A549 (cell line): Measurements from ENCODE around the gene MAP6. TPM values are rescaled to one million over a fixed set of nuclear protein-coding genes. Genes with fewer than 3 reads are reported as not detected.

Source experiments
- ATAC-seq, 2 experiments: fragments of 200-7000 bp in 1 of 2; fragments of >200 bp in 1 of 2; cut with Nextera tagmentation in 1 of 2; cut with Tn5 transposase in 1 of 2; 3 replicates each; pipeline versions ENCODE4 v1.8.0 to v1.9.1; 2018 to 2020; ENCODE audit warnings: mild to moderate bottlenecking in 1 of 2, moderate library complexity in 1 of 2
- CTCF ChIA-PET: fragments of 300-600 bp; sonication (Branson Sonifier 250); formaldehyde crosslinking; extraction: SDS; loops from one replicate; lab custom pipeline; 2021; ENCODE audit warnings: antibody characterized with exemption, inconsistent platforms; lab: Yijun Ruan, JAX
- POLR2A ChIA-PET: fragments of 350-600 bp; formaldehyde crosslinking; extraction: SDS; loops from one replicate; lab custom pipeline; 2021; ENCODE audit warnings: antibody characterized with exemption, inconsistent platforms; lab: Yijun Ruan, JAX
- DNase-seq, 2 experiments: peaks; one replicate each; pipeline versions ENCODE4 v3.0.0 to v3.0.0-alpha.2; 2011 to 2016; ENCODE audit warnings: low read depth in 1 of 2, low spot score in 1 of 2
- FAIRE-seq: peaks from 2 replicates; lab custom pipeline; 2011; peaks lifted over from hg19 to GRCh38; lab: Jason Lieb, UNC
- H3K27ac ChIP-seq, 2 experiments: fragments of >200 bp; sonication (Bioruptor Twin); formaldehyde crosslinking; 3 replicates each; pipeline ENCODE4 v1.5.1; 2016 to 2017
- H3K4me1 ChIP-seq: fragments of >200 bp; sonication (Bioruptor Twin); formaldehyde crosslinking; 3 replicates; pipeline ENCODE4 v1.6.1; 2016
- H3K4me2 ChIP-seq: fragments of >200 bp; sonication (Bioruptor Twin); formaldehyde crosslinking; 3 replicates; pipeline ENCODE4 v1.6.1; 2016
- H3K4me3 ChIP-seq: fragments of >200 bp; sonication (Bioruptor Twin); formaldehyde crosslinking; 3 replicates; pipeline ENCODE4 v1.5.1; 2016
- H3K9me3 ChIP-seq: fragments of >200 bp; sonication (Bioruptor Twin); formaldehyde crosslinking; 3 replicates; pipeline ENCODE4 v1.6.1; 2016
- CHD2 ChIP-seq: fragments of 150-350 bp; IDR thresholded peaks from 2 replicates; pipeline ENCODE4 v1.6.1; 2014; ENCODE audit warnings: low read length; ENCODE audit not compliant: partially characterized antibody
- CHD4 ChIP-seq: fragments of 200-600 bp; sonication (generic); IDR thresholded peaks from 2 replicates; pipeline ENCODE4 v1.6.1; 2016; ENCODE audit warnings: antibody characterized with exemption, mild to moderate bottlenecking, borderline replicate concordance
- E2F6 ChIP-seq: IDR thresholded peaks from 2 replicates; pipeline ENCODE4 v1.6.1; 2012; ENCODE audit warnings: low read depth, borderline replicate concordance
- EHMT2 ChIP-seq: fragments of 200-600 bp; sonication (generic); IDR thresholded peaks from 2 replicates; pipeline ENCODE4 v1.6.1; 2016; ENCODE audit warnings: antibody characterized with exemption, low read depth, mild to moderate bottlenecking, moderate library complexity
- ELK1 ChIP-seq: fragments of 150-350 bp; IDR thresholded peaks from 2 replicates; pipeline ENCODE4 v1.6.1; 2014; ENCODE audit warnings: low read depth, mild to moderate bottlenecking, low read length
- FOSL2 ChIP-seq, 2 experiments: fragments of 450-650 bp in 1 of 2; fragments of >200 bp in 1 of 2; sonication (Bioruptor Twin) in 1 of 2; formaldehyde crosslinking; IDR thresholded peaks; 2 replicates each; pipeline versions ENCODE4 v1.5.0 to v1.6.1; 2016 to 2020; ENCODE audit warnings: mild to moderate bottlenecking in 1 of 2, moderate library complexity in 1 of 2
- GATA3 ChIP-seq: IDR thresholded peaks from 2 replicates; pipeline ENCODE4 v1.6.1; 2012; ENCODE audit warnings: borderline replicate concordance
- HOXB5 ChIP-seq: fragments of 250-450 bp; sonication (Bioruptor Pico); IDR thresholded peaks from 2 replicates; pipeline ENCODE4 v1.5.0; 2020; ENCODE audit warnings: mild to moderate bottlenecking, moderate library complexity
- JUN ChIP-seq, 2 experiments: fragments of >200 bp; sonication (Bioruptor Twin); formaldehyde crosslinking; IDR thresholded peaks; 2 replicates in 1 of 2; 3 replicates in 1 of 2; pipeline ENCODE4 v1.6.1; 2016 to 2017
- KDM1A ChIP-seq: fragments of 200-600 bp; sonication (generic); IDR thresholded peaks from 2 replicates; pipeline ENCODE4 v1.6.1; 2016; ENCODE audit warnings: low read depth, mild to moderate bottlenecking
- KDM5A ChIP-seq: fragments of 200-600 bp; sonication (generic); IDR thresholded peaks from 2 replicates; pipeline ENCODE4 v1.6.1; 2016; ENCODE audit warnings: antibody characterized with exemption, mild to moderate bottlenecking
- MAX ChIP-seq: IDR thresholded peaks from 2 replicates; pipeline ENCODE4 v1.6.1; 2012
- MYC ChIP-seq: IDR thresholded peaks from 2 replicates; pipeline ENCODE4 v1.6.1; 2012; ENCODE audit warnings: mild to moderate bottlenecking, inconsistent platforms, low read length, improper control_type of control experiment, borderline replicate concordance
- NFE2L2 ChIP-seq: fragments of 150-350 bp; conservative IDR thresholded peaks from 2 replicates; pipeline ENCODE4 v1.6.1; 2014; ENCODE audit warnings: low read length
- NR3C1 ChIP-seq: fragments of >200 bp; sonication (Bioruptor Twin); formaldehyde crosslinking; IDR thresholded peaks from 3 replicates; pipeline ENCODE4 v1.6.1; 2017
- PHF8 ChIP-seq: fragments of 200-600 bp; sonication (generic); IDR thresholded peaks from 2 replicates; pipeline ENCODE4 v1.6.1; 2016; ENCODE audit warnings: low read depth, mild to moderate bottlenecking, antibody characterized with exemption, moderate library complexity, borderline replicate concordance
- POLR2A ChIP-seq: IDR thresholded peaks from 2 replicates; pipeline ENCODE4 v1.6.1; 2012; ENCODE audit warnings: mild to moderate bottlenecking, low read length
- POLR2AphosphoS2 ChIP-seq: conservative IDR thresholded peaks from 2 replicates; pipeline ENCODE4 v1.6.1; 2012; ENCODE audit warnings: low read length, improper control_type of control experiment, inconsistent platforms
- RAD21 ChIP-seq, 2 experiments: fragments of >200 bp in 1 of 2; sonication (Bioruptor Twin) in 1 of 2; formaldehyde crosslinking in 1 of 2; IDR thresholded peaks in 1 of 2; conservative IDR thresholded peaks in 1 of 2; 2 replicates in 1 of 2; 3 replicates in 1 of 2; pipeline ENCODE4 v1.6.1; 2012 to 2018; ENCODE audit warnings: inconsistent platforms in 1 of 2
- RARB ChIP-seq: fragments of 250-450 bp; sonication (Bioruptor Pico); IDR thresholded peaks from 2 replicates; pipeline ENCODE4 v1.8.0; 2021; ENCODE audit warnings: mild to moderate bottlenecking, moderate library complexity
- RCOR1 ChIP-seq: fragments of 150-350 bp; IDR thresholded peaks from 2 replicates; pipeline ENCODE4 v1.6.1; 2014; ENCODE audit warnings: antibody characterized with exemption, low read length, low read depth
- RNF2 ChIP-seq: fragments of 200-600 bp; sonication (generic); IDR thresholded peaks from 2 replicates; pipeline ENCODE4 v1.6.1; 2016; ENCODE audit warnings: low read depth, mild to moderate bottlenecking, antibody characterized with exemption, moderate library complexity, borderline replicate concordance
- SREBF2 ChIP-seq: fragments of 450-650 bp; IDR thresholded peaks from 2 replicates; pipeline ENCODE4 v1.6.1; 2014; ENCODE audit warnings: mild to moderate bottlenecking, moderate library complexity
- TFCP2L1 ChIP-seq: fragments of 250-450 bp; sonication (Bioruptor Pico); IDR thresholded peaks from 2 replicates; pipeline ENCODE4 v1.5.0; 2021; ENCODE audit warnings: mild to moderate bottlenecking
- TP53 ChIP-seq: fragments of 250-450 bp; sonication (Bioruptor Pico); IDR thresholded peaks from 2 replicates; pipeline ENCODE4 v1.5.0; 2021; ENCODE audit warnings: mild to moderate bottlenecking, moderate library complexity
- USF2 ChIP-seq: fragments of 450-650 bp; IDR thresholded peaks from 2 replicates; pipeline ENCODE4 v1.6.1; 2014; ENCODE audit warnings: antibody characterized with exemption
- ZC3H11A ChIP-seq: fragments of 450-650 bp; IDR thresholded peaks from 2 replicates; pipeline ENCODE4 v1.6.1; 2014; ENCODE audit warnings: antibody characterized with exemption, mild to moderate bottlenecking
- ZFP36 ChIP-seq: fragments of 450-650 bp; IDR thresholded peaks from 2 replicates; pipeline ENCODE4 v1.6.1; 2014; ENCODE audit warnings: borderline replicate concordance; ENCODE audit not compliant: partially characterized antibody
- ZNF302 ChIP-seq: fragments of 250-450 bp; sonication (Bioruptor Pico); IDR thresholded peaks from 2 replicates; pipeline ENCODE4 v1.9.0; 2021; ENCODE audit warnings: inconsistent platforms, mild to moderate bottlenecking, moderate library complexity
- WGBS: methylation state at CpG from one replicate; pipeline ENCODE4 v1.1.6; 2017; ENCODE audit errors: missing lambda C conversion rate; 5-methylcytosine and 5-hydroxymethylcytosine counted together
- polyA plus RNA-seq, 4 experiments: library from polyadenylated mRNA; depleted of rRNA in 3 of 4; stranded (reverse); fragments of >200 nt; fragmentation: RNase III in 1 of 4; extraction: RNeasy Plus Mini Kit Qiagen cat#74134 plus additional on column Dnase treatment in 1 of 4; gene quantifications; 2 replicates in 3 of 4; 3 replicates in 1 of 4; pipeline ENCODE4 v1.2.3, GENCODE V29; 2011 to 2017
- TF ChIP-seq, protein P1 (sequence below): fragments of 200-600 bp; sonication (generic); IDR thresholded peaks from 2 replicates; pipeline ENCODE4 v1.6.1; 2016; ENCODE audit warnings: antibody characterized with exemption, mild to moderate bottlenecking, moderate library complexity

MAP6 gene
- polyA plus RNA-seq, 2 of the 4 experiments (the other 2 are of a cell fraction): 1.1 to 2.1 TPM

DNA sequence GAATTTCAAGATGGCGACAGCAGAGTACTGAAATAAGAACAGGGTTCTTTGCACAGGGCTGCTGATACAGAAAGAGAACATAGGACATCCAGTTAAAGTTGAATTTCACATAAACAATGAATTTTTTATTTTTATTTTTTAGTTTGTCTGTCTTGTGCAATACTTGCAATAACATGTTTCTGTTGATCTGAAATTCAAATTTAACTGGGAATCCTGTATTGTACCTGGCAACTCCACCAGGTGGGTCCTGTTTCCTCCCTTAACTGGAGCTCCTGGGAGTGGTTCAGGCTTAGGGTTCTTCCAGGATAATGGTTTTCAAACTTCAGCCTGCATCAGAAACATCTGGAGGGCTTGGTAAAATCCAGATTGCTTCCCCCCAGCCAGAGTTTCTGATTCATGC is 121.7 kb downstream of the MAP6 start:
- WGBS: 88% methylated on average over 1 of the region's 1 CpG
- H3K4me1 ChIP-seq: no peaks in the 10 kb centered on the region; the same call in 2 of the 3 replicates
- no peak overlapping the region for H3K4me2 ChIP-seq
- H3K9me3 ChIP-seq: no peaks in the 10 kb centered on the region
- H3K27ac ChIP-seq: no peak overlapping the region
- DNase-seq: no peak
- ATAC-seq: no peak
- TF ChIP-seq CHD4 (no peak), KDM5A (no peak), ZC3H11A (no peak), RAD21 (conservative IDR thresholded peaks at IDR 0.05 in 1 of 2, IDR thresholded peaks at IDR 0.05 in 1 of 2) (no peak), TFCP2L1 (no peak)
- TF ChIP-seq, protein P1, sequence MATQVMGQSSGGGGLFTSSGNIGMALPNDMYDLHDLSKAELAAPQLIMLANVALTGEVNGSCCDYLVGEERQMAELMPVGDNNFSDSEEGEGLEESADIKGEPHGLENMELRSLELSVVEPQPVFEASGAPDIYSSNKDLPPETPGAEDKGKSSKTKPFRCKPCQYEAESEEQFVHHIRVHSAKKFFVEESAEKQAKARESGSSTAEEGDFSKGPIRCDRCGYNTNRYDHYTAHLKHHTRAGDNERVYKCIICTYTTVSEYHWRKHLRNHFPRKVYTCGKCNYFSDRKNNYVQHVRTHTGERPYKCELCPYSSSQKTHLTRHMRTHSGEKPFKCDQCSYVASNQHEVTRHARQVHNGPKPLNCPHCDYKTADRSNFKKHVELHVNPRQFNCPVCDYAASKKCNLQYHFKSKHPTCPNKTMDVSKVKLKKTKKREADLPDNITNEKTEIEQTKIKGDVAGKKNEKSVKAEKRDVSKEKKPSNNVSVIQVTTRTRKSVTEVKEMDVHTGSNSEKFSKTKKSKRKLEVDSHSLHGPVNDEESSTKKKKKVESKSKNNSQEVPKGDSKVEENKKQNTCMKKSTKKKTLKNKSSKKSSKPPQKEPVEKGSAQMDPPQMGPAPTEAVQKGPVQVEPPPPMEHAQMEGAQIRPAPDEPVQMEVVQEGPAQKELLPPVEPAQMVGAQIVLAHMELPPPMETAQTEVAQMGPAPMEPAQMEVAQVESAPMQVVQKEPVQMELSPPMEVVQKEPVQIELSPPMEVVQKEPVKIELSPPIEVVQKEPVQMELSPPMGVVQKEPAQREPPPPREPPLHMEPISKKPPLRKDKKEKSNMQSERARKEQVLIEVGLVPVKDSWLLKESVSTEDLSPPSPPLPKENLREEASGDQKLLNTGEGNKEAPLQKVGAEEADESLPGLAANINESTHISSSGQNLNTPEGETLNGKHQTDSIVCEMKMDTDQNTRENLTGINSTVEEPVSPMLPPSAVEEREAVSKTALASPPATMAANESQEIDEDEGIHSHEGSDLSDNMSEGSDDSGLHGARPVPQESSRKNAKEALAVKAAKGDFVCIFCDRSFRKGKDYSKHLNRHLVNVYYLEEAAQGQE: no peak
- CTCF ChIA-PET: interaction anchor here (0.6 to 4.0 kb wide), 29 partner anchors 8 to 770 kb away, joined by 3 to 27 read pairs (median 4); partner anchors contain the start of gene SERPINH1
- H3K4me3 ChIP-seq: no peak overlapping the region
- FAIRE-seq: no peak
- POLR2A ChIA-PET: no interaction called here

GRCh38 chr11:75543806-75544205 is 125.0 kb downstream of the MAP6 start:
- no peak for ATAC-seq
- H3K27ac ChIP-seq: no peak overlapping the region
- no peak overlapping the region for H3K4me3 ChIP-seq
- H3K4me2 ChIP-seq: no peak overlapping the region
- CTCF ChIA-PET: interaction anchor here (0.5 to 4.0 kb wide), 9 partner anchors 10 to 324 kb away, joined by 3 to 15 read pairs (median 5); no protein-coding TSS in a partner anchor
- TF ChIP-seq CHD2: no peak
- TF ChIP-seq EHMT2: no peak
- no peak for TF ChIP-seq CHD4
- TF ChIP-seq MAX: no peak
- TF ChIP-seq RNF2: no peak
- no peak for TF ChIP-seq NR3C1
- TF ChIP-seq TP53 (CRISPR knock-in tag): no peak
- TF ChIP-seq ELK1: no peak
- TF ChIP-seq KDM1A: no peak
- TF ChIP-seq HOXB5 (CRISPR knock-in tag): no peak
- TF ChIP-seq ZNF302 (CRISPR knock-in tag): no peak
- no peak for TF ChIP-seq RCOR1
- TF ChIP-seq ZFP36: no peak
- H3K9me3 ChIP-seq: no peaks in the 10 kb centered on the region
- DNase-seq: no peak
- no peak for FAIRE-seq
- 81% methylated on average over 6 of the region's 6 CpGs for WGBS
- POLR2A ChIA-PET: no interaction called here
- no peaks in the 10 kb centered on the region; the same call in 2 of the 3 replicates for H3K4me1 ChIP-seq

DNA sequence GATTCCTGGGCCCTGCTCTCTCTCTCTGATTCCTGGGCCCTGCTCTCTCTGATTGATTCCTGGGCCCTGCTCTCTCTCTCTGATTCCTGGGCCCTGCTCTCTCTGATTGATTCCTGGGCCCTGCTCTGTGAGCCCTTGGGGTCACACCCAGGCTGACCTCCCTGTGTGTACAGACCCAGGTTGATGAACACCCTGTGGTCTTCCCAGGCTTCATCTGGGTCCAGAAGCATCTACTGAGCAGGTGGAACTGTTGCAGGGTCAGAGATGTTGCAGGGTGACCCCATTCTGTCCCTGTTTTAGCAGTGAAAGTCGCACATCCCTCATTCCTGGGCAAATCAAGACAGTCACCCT is 126.8 kb downstream of the MAP6 start:
- no peak for DNase-seq
- no peak for FAIRE-seq
- POLR2A ChIA-PET: no interaction called here
- Histone ChIP-seq H3K27ac (no peak overlapping the region), H3K4me1 (peaks cover 3% of the 10 kb centered on the region; the same call in 2 of the 3 replicates), H3K9me3 (no peaks in the 10 kb centered on the region), H3K4me2 (no peak overlapping the region), H3K4me3 (no peak overlapping the region)
- no peak for ATAC-seq
- CTCF ChIA-PET: interaction anchor here (1.2 to 3.3 kb wide), 4 partner anchors 8 to 32 kb away, joined by 3 to 15 read pairs (median 8); no protein-coding TSS in a partner anchor
- TF ChIP-seq E2F6 (no peak), FOSL2 (IDR thresholded peaks at IDR 0.05) (no peak), FOSL2 (CRISPR knock-in tag; IDR thresholded peaks at IDR 0.05) (no peak), RAD21 (conservative IDR thresholded peaks at IDR 0.05 in 1 of 2, IDR thresholded peaks at IDR 0.05 in 1 of 2) (no peak), JUN (IDR thresholded peaks at IDR 0.05) (no peak), PHF8 (no peak), ZC3H11A (no peak), RARB (CRISPR knock-in tag) (no peak), GATA3 (no peak), SREBF2 (no peak), POLR2AphosphoS2 (no peak), USF2 (no peak), NFE2L2 (no peak), MYC (no peak), POLR2A (no peak)
- no CpG with 5 or more reads among the region's 1 CpG for WGBS
